GM12878 (cell line): Measurements from ENCODE around the gene SEMA3G. TPM values are rescaled to one million over a fixed set of nuclear protein-coding genes. Genes with fewer than 3 reads are reported as not detected.

ENCODE experiments used
- ATAC-seq: fragments of 200-7000 bp; cut with Tn5 transposase; 3 replicates; pipeline ENCODE4 v1.9.1; 2020; ENCODE audit warnings: mild to moderate bottlenecking, moderate library complexity
- Bru-seq: library from RNA; stranded (reverse); fragments of 400-500 nt; gene quantifications from one replicate; lab custom pipeline; 2021; lab: Mats Ljungman, UMichigan
- BruChase-seq, 2 experiments: library from RNA; stranded (reverse); fragments of 400-500 nt; gene quantifications; one replicate each; lab custom pipeline; 2021; lab: Mats Ljungman, UMichigan
- BruUV-seq: library from RNA; stranded (reverse); fragments of 400-500 nt; replicated peaks from 2 replicates; lab custom pipeline; 2021; lab: Mats Ljungman, UMichigan
- CTCF ChIA-PET: fragments of 300-600 bp; sonication (Branson Sonifier 250); formaldehyde crosslinking; extraction: SDS; loops from one replicate; lab custom pipeline; 2021; ENCODE audit warnings: inconsistent platforms; lab: Yijun Ruan, JAX
- POLR2A ChIA-PET: fragments of 350-600 bp; formaldehyde crosslinking; extraction: SDS; loops from one replicate; lab custom pipeline; 2021; ENCODE audit warnings: inconsistent platforms; lab: Charles Lee
- RAD21 ChIA-PET: fragments of 300-600 bp; sonication (Branson Sonifier 250); formaldehyde crosslinking; loops from one replicate; lab custom pipeline; 2023; ENCODE audit warnings: antibody characterized with exemption; ENCODE audit not compliant: unreplicated experiment; lab: Charles Lee
- SMC1A ChIA-PET: fragments of 300-600 bp; sonication (Branson Sonifier 250); formaldehyde crosslinking; loops from one replicate; lab custom pipeline; 2023; ENCODE audit not compliant: unreplicated experiment, uncharacterized antibody; lab: Charles Lee
- DNase-seq: peaks from one replicate; pipeline ENCODE4 v3.0.0-alpha.2; 2011; ENCODE audit warnings: low read depth, low spot score
- FAIRE-seq: peaks from 3 replicates; lab custom pipeline; 2011; peaks lifted over from hg19 to GRCh38; lab: Jason Lieb, UNC
- H2AFZ ChIP-seq: 2 replicates; pipeline ENCODE4 v1.6.0; 2011; ENCODE audit warnings: low read depth, low read length, control low read depth; ENCODE audit not compliant: control insufficient read depth
- H3K27ac ChIP-seq: 2 replicates; pipeline ENCODE4 v1.5.1; 2011; ENCODE audit warnings: control low read depth; ENCODE audit not compliant: control insufficient read depth, insufficient read depth
- H3K27me3 ChIP-seq, 2 experiments: replicated peaks in 1 of 2; 2 replicates each; pipeline versions ENCODE4 v1.6.0 to v1.6.1; 2011; ENCODE audit warnings: low read length in 1 of 2; ENCODE audit not compliant: control insufficient read depth in 2 of 2, insufficient read depth in 2 of 2
- H3K36me3 ChIP-seq, 2 experiments: 2 replicates each; pipeline ENCODE4 v1.5.1; 2011; ENCODE audit warnings: low read length in 1 of 2; ENCODE audit not compliant: control insufficient read depth in 2 of 2, insufficient read depth in 2 of 2
- H3K4me1 ChIP-seq: 2 replicates; pipeline ENCODE4 v1.6.1; 2011; ENCODE audit warnings: mild to moderate bottlenecking, low read length, moderate library complexity, mixed read lengths; ENCODE audit not compliant: control insufficient read depth, insufficient read depth
- H3K4me2 ChIP-seq: 2 replicates; pipeline ENCODE4 v1.6.0; 2011; ENCODE audit warnings: control low read depth; ENCODE audit not compliant: control insufficient read depth, insufficient read depth
- H3K4me3 ChIP-seq: fragments of 200-600 bp; sonication (generic); 2 replicates; pipeline ENCODE4 v1.5.1; 2016
- H3K79me2 ChIP-seq: 2 replicates; pipeline ENCODE4 v1.6.0; 2011; ENCODE audit warnings: low read length; ENCODE audit not compliant: control insufficient read depth, insufficient read depth
- H3K9ac ChIP-seq: 2 replicates; pipeline ENCODE4 v1.8.0; 2011; ENCODE audit warnings: low read length, control low read depth, mixed read lengths; ENCODE audit not compliant: control insufficient read depth, insufficient read depth
- H3K9me3 ChIP-seq: replicated peaks from 3 replicates; pipeline ENCODE4 v1.5.1; 2011; ENCODE audit warnings: mild to moderate bottlenecking, low read length; ENCODE audit not compliant: control insufficient read depth, insufficient read depth
- H4K20me1 ChIP-seq: 2 replicates; pipeline ENCODE4 v1.6.0; 2011; ENCODE audit not compliant: control insufficient read depth, insufficient read depth
- NR2C1 ChIP-seq: fragments of 450-650 bp; IDR thresholded peaks from 2 replicates; pipeline ENCODE4 v1.6.1; 2017; ENCODE audit warnings: antibody characterized with exemption, mild to moderate bottlenecking, moderate library complexity
- NR2F1 ChIP-seq: fragments of 450-650 bp; conservative IDR thresholded peaks from 2 replicates; pipeline ENCODE4 v1.6.1; 2017; ENCODE audit warnings: mild to moderate bottlenecking
- POLR2A ChIP-seq: IDR thresholded peaks from 2 replicates; pipeline ENCODE4 v1.6.1; 2011; ENCODE audit warnings: low read depth, mild to moderate bottlenecking, low read length
- RAD21 ChIP-seq: IDR thresholded peaks from 2 replicates; pipeline ENCODE4 v1.6.1; 2011; ENCODE audit warnings: mild to moderate bottlenecking, low read depth, low read length, moderate library complexity; ENCODE audit not compliant: insufficient read depth
- RAD51 ChIP-seq: fragments of 450-650 bp; IDR thresholded peaks from 2 replicates; pipeline ENCODE4 v1.6.1; 2016; ENCODE audit warnings: moderate library complexity, mild to moderate bottlenecking, inconsistent platforms
- SMC3 ChIP-seq: IDR thresholded peaks from 2 replicates; pipeline ENCODE4 v1.6.1; 2011; ENCODE audit warnings: low read length, improper control_type of control experiment, borderline replicate concordance
- SP1 ChIP-seq: IDR thresholded peaks from one replicate; pipeline ENCODE4 v1.6.1; 2011; ENCODE audit warnings: low read depth, low read length
- SRF ChIP-seq, 2 experiments: IDR thresholded peaks; 2 replicates each; pipeline ENCODE4 v1.6.1; 2011; ENCODE audit warnings: low read depth in 2 of 2, low read length in 2 of 2, mild to moderate bottlenecking in 1 of 2, moderate library complexity in 1 of 2
- TARDBP ChIP-seq: IDR thresholded peaks from 2 replicates; pipeline ENCODE4 v1.6.1; 2016; ENCODE audit warnings: borderline replicate concordance
- WGBS: methylation state at CpG from one replicate; pipeline ENCODE4 v1.1.6; 2016; ENCODE audit warnings: low lambda C conversion rate; ENCODE audit not compliant: insufficient replicate concordance, insufficient coverage; ENCODE audit errors: missing lambda C conversion rate; 5-methylcytosine and 5-hydroxymethylcytosine counted together
- in situ Hi-C: fragments of 300-500 bp; cut with MboI; formaldehyde crosslinking; loops from 9 replicates; pipeline ENCODE4 v1.14.3; 2018; ENCODE audit warnings: mixed read lengths
- intact Hi-C: fragments of 100-400 bp; cut with micrococcal nuclease; formaldehyde crosslinking; loops from one replicate; pipeline ENCODE4 v1.14.2; 2022; ENCODE audit not compliant: unreplicated experiment
- long read RNA-seq, 2 experiments: library from polyadenylated mRNA; unstranded; transcript quantifications; one replicate each; pipeline ENCODE4 v2.0.0, GENCODE V29; 2019 to 2020
- polyA minus RNA-seq, 3 experiments: library from RNA; depleted of rRNA, polyadenylated mRNA; stranded (reverse); fragments of >200 nt; gene quantifications; 2 replicates each; pipeline ENCODE4 v1.2.3, GENCODE V29; 2011
- polyA plus RNA-seq, 11 experiments: library from polyadenylated mRNA; depleted of rRNA in 4 of 11; unstranded in 6 of 11; stranded (reverse) in 5 of 11; fragments of >200 nt; fragmentation: Nextera tagmentation in 4 of 11; fragmentation: Illumina TruSeq in 1 of 11; extraction: Ambion mirVana in 4 of 11; extraction: Trizol in 1 of 11; gene quantifications; 1 replicate in 1 of 11; 2 replicates in 10 of 11; pipeline versions ENCODE4 v1.2.1 to v1.2.3, GENCODE V29; 2011 to 2016; ENCODE audit warnings: inconsistent platforms in 2 of 11, missing spikeins in 2 of 11, low read depth in 1 of 11
- total RNA-seq, 4 experiments: library from RNA; depleted of rRNA in 3 of 4; stranded (reverse); fragments of >200 nt in 3 of 4; fragmentation: Illumina TruSeq in 1 of 4; extraction: Trizol in 1 of 4; gene quantifications; 2 replicates each; pipeline versions ENCODE4 v1.2.1 to v1.2.3, GENCODE V29; 2013 to 2021
- TF ChIP-seq, protein P1 (sequence below), 3 experiments: IDR thresholded peaks in 2 of 3; conservative IDR thresholded peaks in 1 of 3; 2 replicates each; pipeline ENCODE4 v1.5.1; 2011; ENCODE audit warnings: low read depth in 3 of 3, low read length in 3 of 3, mild to moderate bottlenecking in 3 of 3, control low read depth in 2 of 3, moderate library complexity in 2 of 3, inconsistent platforms in 1 of 3, mixed read lengths in 1 of 3; ENCODE audit not compliant: control insufficient read depth in 2 of 3, insufficient read depth in 1 of 3; ENCODE audit errors: extremely low read depth in 1 of 3
- TF ChIP-seq, protein P2 (sequence below): fragments of 450-650 bp; IDR thresholded peaks from 2 replicates; pipeline ENCODE4 v1.6.1; 2017; ENCODE audit warnings: mild to moderate bottlenecking, moderate library complexity

SEMA3G gene
- total RNA-seq (2013; cell fraction: nucleolus; rRNA removed), result 0.15 TPM in 1 of 2 replicates, not detected in the other
- total RNA-seq (2014; rRNA removed) (0.05 TPM in 1 of 2 replicates, not detected in the other), total RNA-seq (2014; rRNA removed; fragmentation: Illumina TruSeq; extraction: Trizol) (not detected in 2 replicates), total RNA-seq (2021) (0.27 TPM in 1 of 2 replicates, not detected in the other), polyA plus RNA-seq (2011; rRNA removed) (not detected in 2 replicates), polyA plus RNA-seq (2014; fragmentation: Illumina TruSeq; extraction: Trizol) (0.03 TPM in 1 of 2 replicates, not detected in the other), polyA plus RNA-seq (2014; fragmentation: Nextera tagmentation; extraction: Ambion mirVana) (not detected), polyA plus RNA-seq (2014; rRNA removed) (0.04 TPM in 1 of 2 replicates, not detected in the other), polyA plus RNA-seq (2016; fragmentation: Nextera tagmentation; extraction: Ambion mirVana) (not detected), polyA minus RNA-seq (2011; rRNA and poly(A)+ RNA removed) (not detected in 2 replicates), Bru-seq, nascent RNA (percentile 13 among the genes with signal in this experiment), BruChase-seq, experiment 1, labeled RNA remaining after a 6-hour chase (not detected), BruChase-seq, experiment 2, labeled RNA remaining after a 2-hour chase (percentile 11 among the genes with signal in this experiment)
- not detected for polyA plus RNA-seq (2011; ENCODE audit: low read depth)
- not detected in 2 replicates for polyA plus RNA-seq (2011; cell fraction: cytosol; rRNA removed)
- polyA plus RNA-seq (2011; cell fraction: nucleus; rRNA removed), result not detected in 2 replicates
- polyA plus RNA-seq (2012), result not detected in 2 replicates
- polyA minus RNA-seq (2011; cell fraction: cytosol; rRNA and poly(A)+ RNA removed), result not detected in 2 replicates
- not detected in 2 replicates for polyA minus RNA-seq (2011; cell fraction: nucleus; rRNA and poly(A)+ RNA removed)
- long read RNA-seq, experiment 1, result 0 reads
- long read RNA-seq, experiment 2, result 0 reads

DNA sequence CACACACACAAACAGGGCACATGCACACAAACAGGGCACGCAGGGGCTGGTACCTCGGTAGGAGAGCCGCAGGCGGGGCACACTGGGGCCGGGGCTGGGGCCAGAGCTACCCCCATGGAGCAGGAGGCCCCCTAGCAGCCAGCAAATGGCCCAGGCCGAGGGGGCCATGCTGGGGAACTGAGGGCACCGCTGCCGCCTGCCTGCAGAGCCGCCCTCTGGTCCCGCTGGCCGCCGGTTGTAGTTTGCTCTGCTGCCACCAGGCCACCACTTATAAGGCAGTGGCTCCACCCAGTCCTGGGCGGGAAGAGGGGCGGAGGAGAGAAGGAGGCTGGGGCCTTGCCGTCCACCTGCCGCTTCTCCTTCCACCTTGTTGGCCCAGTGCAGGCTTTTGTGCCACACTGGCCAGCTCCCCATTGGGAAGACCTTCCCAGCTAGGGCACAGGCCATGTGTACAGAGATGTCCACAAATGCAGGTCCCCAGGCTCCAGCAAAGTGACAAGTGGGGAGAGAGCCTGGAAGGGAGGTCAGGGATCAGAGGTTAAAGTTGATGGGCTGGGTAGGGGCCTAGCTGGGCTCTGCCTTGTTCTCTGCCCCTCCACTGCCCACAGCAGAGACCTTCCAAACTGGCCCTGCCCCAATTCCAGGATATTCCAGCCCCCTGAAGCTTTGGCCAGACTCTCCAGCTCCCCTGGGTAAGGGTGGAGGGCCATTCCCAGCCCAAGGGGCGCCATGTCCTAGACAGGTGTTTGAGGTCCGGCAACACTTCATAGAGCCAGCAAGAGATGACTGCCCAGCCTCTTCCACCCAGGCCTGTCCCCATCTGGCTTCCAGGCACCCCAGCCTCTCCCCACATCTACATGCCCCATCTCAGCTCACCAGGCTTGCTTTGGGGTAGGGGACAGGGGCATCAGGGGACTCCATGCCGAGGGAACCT lies at the start of gene SEMA3G:
SEMA3G (minus strand) TSS at position 244 of the 934 bp plus-strand sequence; CDS start at position 168, 76 bp downstream.
- SMC1A ChIA-PET, result interaction anchor here (0.6 to 2.7 kb wide), 9 partner anchors 8 to 220 kb away, joined by 3 to 14 read pairs (median 5); partner anchors contain the start of gene TLR9
- ATAC-seq, result peak; percentile 98
- 15% methylated on average over 19 of the region's 19 CpGs for WGBS
- in situ Hi-C loops (no loop called here), intact Hi-C loops (loop anchor here (5.0 kb wide), 2 partner anchors 153 to 223 kb away; no protein-coding TSS in a partner anchor)
- CTCF ChIA-PET, result interaction anchor here (0.5 to 6.6 kb wide), 13 partner anchors 10 to 243 kb away, joined by 3 to 147 read pairs (median 6); no protein-coding TSS in a partner anchor
- H3K9ac ChIP-seq, result no peak within 1 kb of the TSS
- no peak within 1 kb of the TSS for H3K4me2 ChIP-seq
- H3K27ac ChIP-seq, result no peak within 1 kb of the TSS
- FAIRE-seq, result peak; percentile 85
- H3K36me3 ChIP-seq, result no peaks in the 10 kb centered on the region
- H3K4me3 ChIP-seq, result no peak within 1 kb of the TSS
- no peaks in the 10 kb centered on the region for H4K20me1 ChIP-seq
- no peak for DNase-seq
- H3K9me3 ChIP-seq, result no peaks in the 10 kb centered on the region
- peak; percentile 78 for TF ChIP-seq NR2C1
- TF ChIP-seq SMC3, result 0 out of 2 replicates have a peak, but pooled peaks have one; percentile 6
- TF ChIP-seq, protein P1, sequence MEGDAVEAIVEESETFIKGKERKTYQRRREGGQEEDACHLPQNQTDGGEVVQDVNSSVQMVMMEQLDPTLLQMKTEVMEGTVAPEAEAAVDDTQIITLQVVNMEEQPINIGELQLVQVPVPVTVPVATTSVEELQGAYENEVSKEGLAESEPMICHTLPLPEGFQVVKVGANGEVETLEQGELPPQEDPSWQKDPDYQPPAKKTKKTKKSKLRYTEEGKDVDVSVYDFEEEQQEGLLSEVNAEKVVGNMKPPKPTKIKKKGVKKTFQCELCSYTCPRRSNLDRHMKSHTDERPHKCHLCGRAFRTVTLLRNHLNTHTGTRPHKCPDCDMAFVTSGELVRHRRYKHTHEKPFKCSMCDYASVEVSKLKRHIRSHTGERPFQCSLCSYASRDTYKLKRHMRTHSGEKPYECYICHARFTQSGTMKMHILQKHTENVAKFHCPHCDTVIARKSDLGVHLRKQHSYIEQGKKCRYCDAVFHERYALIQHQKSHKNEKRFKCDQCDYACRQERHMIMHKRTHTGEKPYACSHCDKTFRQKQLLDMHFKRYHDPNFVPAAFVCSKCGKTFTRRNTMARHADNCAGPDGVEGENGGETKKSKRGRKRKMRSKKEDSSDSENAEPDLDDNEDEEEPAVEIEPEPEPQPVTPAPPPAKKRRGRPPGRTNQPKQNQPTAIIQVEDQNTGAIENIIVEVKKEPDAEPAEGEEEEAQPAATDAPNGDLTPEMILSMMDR (IDR thresholded peaks at IDR 0.05 in 2 of 3, conservative IDR thresholded peaks at IDR 0.05 in 1 of 3; ENCODE audit: control insufficient read depth in 2 of 3, extremely low read depth in 1 of 3, insufficient read depth in 1 of 3, low read depth in 3 of 3, low read length in 3 of 3), result peak; percentile 30 to 73 (median 52)
- TF ChIP-seq POLR2A, result peak; percentile 71
- TF ChIP-seq NR2F1, result peak; percentile 77
- TF ChIP-seq SRF (IDR thresholded peaks at IDR 0.05; ENCODE audit: low read depth in 2 of 2, low read length in 2 of 2), result peak; percentile 58 to 81; a peak in 3 of 4 replicates
- peak; percentile 27 for TF ChIP-seq SP1
- no peak for TF ChIP-seq TARDBP
- TF ChIP-seq, protein P2, sequence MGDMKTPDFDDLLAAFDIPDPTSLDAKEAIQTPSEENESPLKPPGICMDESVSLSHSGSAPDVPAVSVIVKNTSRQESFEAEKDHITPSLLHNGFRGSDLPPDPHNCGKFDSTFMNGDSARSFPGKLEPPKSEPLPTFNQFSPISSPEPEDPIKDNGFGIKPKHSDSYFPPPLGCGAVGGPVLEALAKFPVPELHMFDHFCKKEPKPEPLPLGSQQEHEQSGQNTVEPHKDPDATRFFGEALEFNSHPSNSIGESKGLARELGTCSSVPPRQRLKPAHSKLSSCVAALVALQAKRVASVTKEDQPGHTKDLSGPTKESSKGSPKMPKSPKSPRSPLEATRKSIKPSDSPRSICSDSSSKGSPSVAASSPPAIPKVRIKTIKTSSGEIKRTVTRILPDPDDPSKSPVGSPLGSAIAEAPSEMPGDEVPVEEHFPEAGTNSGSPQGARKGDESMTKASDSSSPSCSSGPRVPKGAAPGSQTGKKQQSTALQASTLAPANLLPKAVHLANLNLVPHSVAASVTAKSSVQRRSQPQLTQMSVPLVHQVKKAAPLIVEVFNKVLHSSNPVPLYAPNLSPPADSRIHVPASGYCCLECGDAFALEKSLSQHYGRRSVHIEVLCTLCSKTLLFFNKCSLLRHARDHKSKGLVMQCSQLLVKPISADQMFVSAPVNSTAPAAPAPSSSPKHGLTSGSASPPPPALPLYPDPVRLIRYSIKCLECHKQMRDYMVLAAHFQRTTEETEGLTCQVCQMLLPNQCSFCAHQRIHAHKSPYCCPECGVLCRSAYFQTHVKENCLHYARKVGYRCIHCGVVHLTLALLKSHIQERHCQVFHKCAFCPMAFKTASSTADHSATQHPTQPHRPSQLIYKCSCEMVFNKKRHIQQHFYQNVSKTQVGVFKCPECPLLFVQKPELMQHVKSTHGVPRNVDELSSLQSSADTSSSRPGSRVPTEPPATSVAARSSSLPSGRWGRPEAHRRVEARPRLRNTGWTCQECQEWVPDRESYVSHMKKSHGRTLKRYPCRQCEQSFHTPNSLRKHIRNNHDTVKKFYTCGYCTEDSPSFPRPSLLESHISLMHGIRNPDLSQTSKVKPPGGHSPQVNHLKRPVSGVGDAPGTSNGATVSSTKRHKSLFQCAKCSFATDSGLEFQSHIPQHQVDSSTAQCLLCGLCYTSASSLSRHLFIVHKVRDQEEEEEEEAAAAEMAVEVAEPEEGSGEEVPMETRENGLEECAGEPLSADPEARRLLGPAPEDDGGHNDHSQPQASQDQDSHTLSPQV, result no peak
- TF ChIP-seq RAD51, result no peak
- TF ChIP-seq RAD21, result 0 out of 2 replicates have a peak, but pooled peaks have one; percentile 14
- H3K27me3 ChIP-seq, result no peaks in the 10 kb centered on the region
- peak within 1 kb of the TSS; percentile 59 for H2AFZ ChIP-seq
- RAD21 ChIA-PET, result interaction anchor here (1.0 to 5.8 kb wide), 7 partner anchors 18 to 443 kb away, joined by 3 to 63 read pairs (median 4); no protein-coding TSS in a partner anchor
- POLR2A ChIA-PET, result interaction anchor here (0.8 to 1.4 kb wide), 2 partner anchors 13 to 33 kb away, joined by 4 read pairs; no protein-coding TSS in a partner anchor
- H3K79me2 ChIP-seq, result no peaks in the 10 kb centered on the region
- H3K4me1 ChIP-seq, result no peaks in the 10 kb centered on the region
- BruUV-seq, result no TSS peak
